KMS-11 (cell line): ENCODE results near the gene KCNA10.

Experiments used
- H2AFZ ChIP-seq: fragments of 200-600 bp; sonication (generic); 2 replicates; pipeline ENCODE4 v1.6.1; 2016; ENCODE audit warnings: antibody characterized with exemption, mixed run types, low read depth
- H3K27ac ChIP-seq: fragments of 200-600 bp; sonication (generic); 2 replicates; pipeline ENCODE4 v1.6.1; 2016; ENCODE audit warnings: mild to moderate bottlenecking, mixed run types
- H3K27me3 ChIP-seq: fragments of 200-600 bp; sonication (generic); 2 replicates; pipeline ENCODE4 v1.6.1; 2017; ENCODE audit warnings: mild to moderate bottlenecking, low read depth, mixed run types, moderate library complexity; ENCODE audit not compliant: insufficient read depth
- H3K36me3 ChIP-seq: fragments of 200-600 bp; sonication (generic); 2 replicates; pipeline ENCODE4 v1.6.1; 2017; ENCODE audit warnings: mild to moderate bottlenecking, mixed run types; ENCODE audit not compliant: insufficient read depth
- H3K4me1 ChIP-seq: fragments of 200-600 bp; sonication (generic); 2 replicates; pipeline ENCODE4 v1.6.1; 2016; ENCODE audit warnings: mild to moderate bottlenecking, low read depth, mixed run types; ENCODE audit not compliant: poor library complexity, severe bottlenecking
- H3K4me2 ChIP-seq: fragments of 200-600 bp; sonication (generic); 2 replicates; pipeline ENCODE4 v1.7.0; 2016; ENCODE audit warnings: mild to moderate bottlenecking, mixed run types
- H3K4me3 ChIP-seq: fragments of 200-600 bp; sonication (generic); IDR thresholded peaks from 2 replicates; pipeline ENCODE4 v1.6.1; 2017; ENCODE audit warnings: low read depth, low read length, mixed read lengths; ENCODE audit not compliant: insufficient read depth
- H3K79me2 ChIP-seq: fragments of 200-600 bp; sonication (generic); 2 replicates; pipeline ENCODE4 v1.6.1; 2016; ENCODE audit warnings: low read depth, mixed run types; ENCODE audit not compliant: insufficient read depth
- H3K9ac ChIP-seq: fragments of 200-600 bp; sonication (generic); 2 replicates; pipeline ENCODE4 v1.6.1; 2016; ENCODE audit warnings: mild to moderate bottlenecking, mixed run types
- H4K20me1 ChIP-seq: fragments of 200-600 bp; sonication (generic); 2 replicates; pipeline ENCODE4 v1.6.1; 2016; ENCODE audit warnings: mild to moderate bottlenecking, mixed run types; ENCODE audit not compliant: insufficient read depth
- CTCF ChIP-seq: fragments of 200-600 bp; sonication (generic); conservative IDR thresholded peaks from 2 replicates; pipeline ENCODE4 v1.6.1; 2017; ENCODE audit warnings: low read depth, mild to moderate bottlenecking, antibody characterized with exemption, low read length, moderate library complexity, mixed read lengths

Gene KCNA10

GRCh38 chr1:110542725-110543124, 23.8 kb upstream of the KCNA10 start:
- Histone ChIP-seq H3K4me3 (no peak overlapping the region), H2AFZ (no peak overlapping the region), H3K27ac (no peak overlapping the region), H3K9ac (no peak overlapping the region), H3K79me2 (no peaks in the 10 kb centered on the region), H3K27me3 (no peaks in the 10 kb centered on the region), H3K4me1 (no peaks in the 10 kb centered on the region), H4K20me1 (no peaks in the 10 kb centered on the region), H3K4me2 (no peak overlapping the region), H3K36me3 (no peaks in the 10 kb centered on the region)
- no peak for TF ChIP-seq CTCF

GRCh38 chr1:110541906-110542395, 23.0 kb upstream of the KCNA10 start:
- H4K20me1 ChIP-seq, result no peaks in the 10 kb centered on the region
- H3K27ac ChIP-seq, result no peak overlapping the region
- no peaks in the 10 kb centered on the region for H3K36me3 ChIP-seq
- H3K4me3 ChIP-seq, result no peak overlapping the region
- no peaks in the 10 kb centered on the region for H3K79me2 ChIP-seq
- H3K4me2 ChIP-seq, result no peak overlapping the region
- TF ChIP-seq CTCF, result no peak
- no peaks in the 10 kb centered on the region for H3K27me3 ChIP-seq
- no peaks in the 10 kb centered on the region for H3K4me1 ChIP-seq
- no peak overlapping the region for H2AFZ ChIP-seq
- no peak overlapping the region for H3K9ac ChIP-seq

- H3K36me3 ChIP-seq, result no peaks in the 10 kb centered on the region
- H3K27ac ChIP-seq, result no peak overlapping the region
- H3K27me3 ChIP-seq, result no peaks in the 10 kb centered on the region
- no peaks in the 10 kb centered on the region for H4K20me1 ChIP-seq
- no peaks in the 10 kb centered on the region for H3K4me1 ChIP-seq
- no peaks in the 10 kb centered on the region for H3K79me2 ChIP-seq
- no peak overlapping the region for H3K4me3 ChIP-seq
- no peak overlapping the region for H3K9ac ChIP-seq
- no peak overlapping the region for H2AFZ ChIP-seq
- H3K4me2 ChIP-seq, result no peak overlapping the region
- TF ChIP-seq CTCF, result no peak
Observed at GRCh38 chr1:110540891-110541685, 22.1 kb upstream of the KCNA10 start.

- no peak overlapping the region for H3K4me3 ChIP-seq
- H2AFZ ChIP-seq, result no peak overlapping the region
- no peak for TF ChIP-seq CTCF
- H3K36me3 ChIP-seq, result no peaks in the 10 kb centered on the region
- H3K9ac ChIP-seq, result no peak overlapping the region
- no peaks in the 10 kb centered on the region for H3K79me2 ChIP-seq
- no peak overlapping the region for H3K4me2 ChIP-seq
- no peaks in the 10 kb centered on the region for H3K4me1 ChIP-seq
- no peaks in the 10 kb centered on the region for H3K27me3 ChIP-seq
- no peaks in the 10 kb centered on the region for H4K20me1 ChIP-seq
- H3K27ac ChIP-seq, result no peak overlapping the region
Observed at GRCh38 chr1:110538921-110539320, 19.9 kb upstream of the KCNA10 start.
